Urothelium cell line (cell line): ENCODE measurements around the gene POLR1E.

Source experiments
- DNase-seq: peaks from one replicate; pipeline ENCODE4 v3.0.0; 2011; ENCODE audit warnings: low spot score, mixed read lengths
- FAIRE-seq: peaks from 2 replicates; lab custom pipeline; 2011; peaks lifted over from hg19 to GRCh38; lab: Jason Lieb, UNC

Gene POLR1E

GRCh38 chr9:37485389-37486255, at the start of gene POLR1E:
Gene POLR1E, plus strand, starts transcription at chr9:37485948. Its CDS starts 100 bp downstream, at chr9:37486048.
- FAIRE-seq, result peak; percentile 94
- DNase-seq, result peak; percentile 100

GRCh38 chr9:37436540-37436939, 49.2 kb upstream of the POLR1E start:
- no peak for DNase-seq
- FAIRE-seq, result peak; percentile 44

GRCh38 chr9:37437010-37437409, 48.7 kb upstream of the POLR1E start:
- no peak for FAIRE-seq
- no peak for DNase-seq

- no peak for FAIRE-seq
- DNase-seq, result no peak
Measured at GRCh38 chr9:37437621-37438020, 48.1 kb upstream of the POLR1E start.

GRCh38 chr9:37438359-37438758, 47.4 kb upstream of the POLR1E start:
- DNase-seq, result no peak
- FAIRE-seq, result no peak

- DNase-seq (no peak), FAIRE-seq (peak; percentile 76)
Measured at GRCh38 chr9:37441776-37442370, 43.9 kb upstream of the POLR1E start.

GRCh38 chr9:37442556-37442955, 43.2 kb upstream of the POLR1E start:
- FAIRE-seq (no peak), DNase-seq (no peak)

- no peak for FAIRE-seq
- DNase-seq, result no peak
Measured at GRCh38 chr9:37443566-37443965, 42.2 kb upstream of the POLR1E start.

GRCh38 chr9:37444890-37445289, 40.9 kb upstream of the POLR1E start:
- no peak for DNase-seq
- FAIRE-seq, result no peak

- FAIRE-seq (no peak), DNase-seq (no peak)
Measured at GRCh38 chr9:37445832-37446231, 39.9 kb upstream of the POLR1E start.

- FAIRE-seq (no peak), DNase-seq (no peak)
Measured at GRCh38 chr9:37446401-37446800, 39.3 kb upstream of the POLR1E start.

GRCh38 chr9:37447111-37447510, 38.6 kb upstream of the POLR1E start:
- FAIRE-seq, result no peak
- no peak for DNase-seq

- DNase-seq, result no peak
Measured at GRCh38 chr9:37449862-37450632, 35.7 kb upstream of the POLR1E start.

GRCh38 chr9:37451628-37452027, 34.1 kb upstream of the POLR1E start:
- FAIRE-seq (no peak), DNase-seq (no peak)

More at GRCh38 chr9:37449862-37450632, 35.7 kb upstream of the POLR1E start:
- no peak for FAIRE-seq

- DNase-seq, result no peak
- no peak for FAIRE-seq
Measured at GRCh38 chr9:37452611-37453010, 33.1 kb upstream of the POLR1E start.

GRCh38 chr9:37453827-37454226, 31.9 kb upstream of the POLR1E start:
- FAIRE-seq (no peak), DNase-seq (no peak)

GRCh38 chr9:37454238-37454637, 31.5 kb upstream of the POLR1E start:
- DNase-seq (no peak), FAIRE-seq (no peak)

GRCh38 chr9:37455884-37456647, 29.7 kb upstream of the POLR1E start:
- DNase-seq, result no peak
- no peak for FAIRE-seq

- DNase-seq (no peak), FAIRE-seq (no peak)
Measured at GRCh38 chr9:37456817-37457216, 28.9 kb upstream of the POLR1E start.

GRCh38 chr9:37464006-37464405, 21.7 kb upstream of the POLR1E start:
- DNase-seq, result no peak

More at GRCh38 chr9:37464006-37464405, 21.7 kb upstream of the POLR1E start:
- FAIRE-seq, result no peak
